ENCODE data around the gene PTPRU.

The PTPRU gene

GRCh38 chr1:29235955-29236711 lies at the start of gene PTPRU:
TSS of gene PTPRU (plus strand) at chr1:29236522. CDS start at chr1:29236645, 123 bp downstream.
- peak; percentile 67 for DNase-seq
- in situ Hi-C loops (cut with HindIII; ENCODE audit: low pct_ligation_motif_present, low pct_unique_long_range_greater_than_20kb, low sequenced_read_pairs) = no loop called here

DNA sequence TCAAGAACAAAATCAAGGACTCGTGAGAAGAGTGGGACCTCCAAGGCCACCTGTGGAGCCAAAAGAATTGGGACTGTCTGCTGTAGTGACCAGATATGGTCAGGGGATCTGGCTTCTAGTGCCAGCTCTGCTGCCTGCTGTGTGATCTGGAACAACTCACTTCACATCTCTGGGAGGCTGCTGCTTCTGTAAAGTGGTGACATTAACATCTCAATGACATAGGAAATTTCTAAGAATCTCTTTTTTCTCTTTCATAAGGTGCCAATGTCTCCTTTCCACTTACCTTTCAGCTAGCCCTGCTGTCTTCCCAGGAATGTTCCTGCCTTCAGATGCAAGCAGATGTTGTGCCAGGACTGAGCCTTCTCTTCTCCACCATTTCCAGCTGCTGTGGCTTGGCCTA lies 49.6 kb upstream of the PTPRU start:
- in situ Hi-C loops (cut with HindIII; ENCODE audit: low pct_ligation_motif_present, low pct_unique_long_range_greater_than_20kb, low sequenced_read_pairs) = no loop called here

GRCh38 chr1:29190718-29191117 lies 45.6 kb upstream of the PTPRU start:
- DNase-seq = no peak
- in situ Hi-C loops (cut with HindIII; ENCODE audit: low pct_ligation_motif_present, low pct_unique_long_range_greater_than_20kb, low sequenced_read_pairs) = no loop called here

More for the DNA sequence above, 49.6 kb upstream of the PTPRU start:
- DNase-seq = no peak

DNA sequence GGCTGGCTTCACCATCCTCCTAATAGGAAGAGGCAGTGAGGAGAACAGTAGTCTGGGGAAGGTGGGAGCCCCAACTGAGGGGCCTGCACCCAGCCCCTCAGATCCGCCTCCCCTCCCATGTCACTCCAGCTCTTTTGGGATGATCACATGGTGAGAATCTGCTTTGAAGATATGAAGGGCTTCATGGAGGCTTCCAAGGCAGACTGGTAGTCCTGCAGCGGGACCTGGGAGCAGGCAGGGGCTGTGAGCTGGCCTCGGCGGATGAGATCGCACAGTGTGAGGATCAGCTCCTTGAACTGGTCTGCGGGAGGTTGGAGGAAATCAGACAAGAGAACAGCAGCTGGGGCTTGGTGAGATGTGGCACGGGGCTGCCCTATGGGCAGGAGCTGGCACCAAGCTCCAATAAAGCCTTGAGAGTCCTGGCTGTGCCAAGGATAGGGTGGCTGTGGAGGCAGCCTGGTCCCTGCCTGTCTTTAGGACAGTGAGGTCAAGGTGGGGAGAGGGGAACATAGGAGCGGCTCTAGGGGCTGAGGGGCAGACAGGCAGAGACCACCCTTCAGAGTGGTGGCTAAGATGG lies 42.4 kb upstream of the PTPRU start:
- in situ Hi-C loops (cut with HindIII; ENCODE audit: low pct_ligation_motif_present, low pct_unique_long_range_greater_than_20kb, low sequenced_read_pairs) = no loop called here

GRCh38 chr1:29195881-29196291 lies 40.4 kb upstream of the PTPRU start:
- in situ Hi-C loops (cut with HindIII; ENCODE audit: low pct_ligation_motif_present, low pct_unique_long_range_greater_than_20kb, low sequenced_read_pairs) = no loop called here
- no peak for DNase-seq

More for the DNA sequence above, 42.4 kb upstream of the PTPRU start:
- no peak for DNase-seq

- in situ Hi-C loops (cut with HindIII; ENCODE audit: low pct_ligation_motif_present, low pct_unique_long_range_greater_than_20kb, low sequenced_read_pairs) = no loop called here
- DNase-seq = no peak
These were observed 39.3 kb upstream of the PTPRU start for GRCh38 chr1:29196863-29197589.

DNA sequence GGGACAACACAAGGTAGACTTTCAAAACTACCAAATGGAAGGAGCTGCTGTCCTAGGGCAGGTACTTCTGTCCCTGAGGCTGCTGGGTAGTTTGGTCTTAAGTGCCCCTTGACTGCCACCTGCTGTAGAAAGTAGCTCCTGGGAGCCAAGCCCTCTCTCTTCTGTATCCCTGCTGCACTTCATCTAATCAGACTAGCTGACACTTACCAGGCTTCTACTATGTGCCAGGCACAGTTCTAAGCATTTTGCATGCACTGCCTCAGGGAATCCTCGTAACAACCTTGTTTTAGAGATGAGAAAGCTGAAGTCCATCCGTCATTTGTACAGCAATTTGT lies 38.8 kb upstream of the PTPRU start:
- DNase-seq = peak; percentile 51
- in situ Hi-C loops (cut with HindIII; ENCODE audit: low pct_ligation_motif_present, low pct_unique_long_range_greater_than_20kb, low sequenced_read_pairs) = no loop called here

DNA sequence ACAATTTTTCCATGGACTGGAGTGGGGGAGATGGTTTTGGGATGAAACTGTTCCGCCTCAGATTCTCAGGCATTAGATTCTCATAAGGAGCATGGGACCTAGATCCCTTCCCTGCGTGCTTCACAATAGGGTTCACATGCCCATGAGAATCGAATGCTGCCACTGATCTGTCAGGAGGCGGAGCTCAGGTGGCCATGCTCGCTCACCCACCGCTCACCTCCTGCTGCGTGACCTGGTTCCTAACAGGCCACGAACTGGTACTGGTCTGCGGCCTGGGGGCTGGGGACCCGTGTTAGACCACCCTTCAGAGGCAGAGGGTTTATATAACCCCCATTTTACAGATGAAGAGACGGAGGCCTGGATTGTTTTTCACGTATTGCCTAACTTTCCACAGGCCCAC lies 38.3 kb upstream of the PTPRU start:
- DNase-seq = no peak
- in situ Hi-C loops (cut with HindIII; ENCODE audit: low pct_ligation_motif_present, low pct_unique_long_range_greater_than_20kb, low sequenced_read_pairs) = no loop called here

- no peak for DNase-seq
- in situ Hi-C loops (cut with HindIII; ENCODE audit: low pct_ligation_motif_present, low pct_unique_long_range_greater_than_20kb, low sequenced_read_pairs) = no loop called here
These were observed 35.3 kb upstream of the PTPRU start for GRCh38 chr1:29200906-29201594.

GRCh38 chr1:29201595-29202051 lies 34.7 kb upstream of the PTPRU start:
- in situ Hi-C loops (cut with HindIII; ENCODE audit: low pct_ligation_motif_present, low pct_unique_long_range_greater_than_20kb, low sequenced_read_pairs) = no loop called here
- DNase-seq = no peak

DNA sequence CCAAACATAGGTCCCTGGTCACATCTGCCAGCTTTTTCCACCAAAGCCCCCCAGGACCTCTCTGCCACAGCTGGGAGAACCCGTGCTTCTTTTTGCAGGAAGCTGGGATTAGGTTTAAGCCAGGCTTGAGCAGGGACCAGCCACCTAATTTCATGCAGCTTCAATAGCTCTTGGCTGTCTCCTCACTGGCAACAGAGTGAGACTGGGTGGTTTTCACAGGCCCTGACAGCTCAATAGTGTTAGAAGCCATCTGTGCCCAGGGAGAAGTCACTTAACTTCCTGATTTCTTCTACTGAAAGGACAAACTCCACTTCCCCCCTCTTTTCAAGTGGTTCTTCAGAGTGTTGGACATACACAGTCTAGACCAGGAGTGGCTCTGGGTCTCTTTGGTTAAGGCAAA lies 34.3 kb upstream of the PTPRU start:
- in situ Hi-C loops (cut with HindIII; ENCODE audit: low pct_ligation_motif_present, low pct_unique_long_range_greater_than_20kb, low sequenced_read_pairs) = no loop called here
- DNase-seq = no peak

GRCh38 chr1:29202584-29203340 lies 33.6 kb upstream of the PTPRU start:
- in situ Hi-C loops (cut with HindIII; ENCODE audit: low pct_ligation_motif_present, low pct_unique_long_range_greater_than_20kb, low sequenced_read_pairs) = no loop called here
- DNase-seq = peak; percentile 95

DNA sequence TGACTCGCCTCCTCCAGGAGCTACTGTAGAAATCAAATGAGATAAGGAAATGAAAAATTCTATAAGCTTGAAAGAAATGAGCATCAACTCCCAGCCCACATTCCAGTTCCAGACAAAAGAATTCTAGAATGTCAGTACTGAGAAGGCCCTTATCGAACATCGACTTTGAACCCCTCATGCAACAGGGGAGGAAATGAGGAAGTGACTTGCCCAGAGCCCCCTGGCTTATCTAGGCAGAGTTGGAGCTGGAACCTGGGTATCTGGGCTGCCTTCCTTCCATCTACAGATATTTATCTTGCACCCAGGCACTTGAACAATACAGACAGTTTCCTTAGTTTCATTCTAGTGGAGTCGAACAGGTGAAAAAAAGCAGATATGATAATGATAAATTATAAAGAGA lies 27.9 kb upstream of the PTPRU start:
- no peak for DNase-seq
- in situ Hi-C loops (cut with HindIII; ENCODE audit: low pct_ligation_motif_present, low pct_unique_long_range_greater_than_20kb, low sequenced_read_pairs) = no loop called here

DNA sequence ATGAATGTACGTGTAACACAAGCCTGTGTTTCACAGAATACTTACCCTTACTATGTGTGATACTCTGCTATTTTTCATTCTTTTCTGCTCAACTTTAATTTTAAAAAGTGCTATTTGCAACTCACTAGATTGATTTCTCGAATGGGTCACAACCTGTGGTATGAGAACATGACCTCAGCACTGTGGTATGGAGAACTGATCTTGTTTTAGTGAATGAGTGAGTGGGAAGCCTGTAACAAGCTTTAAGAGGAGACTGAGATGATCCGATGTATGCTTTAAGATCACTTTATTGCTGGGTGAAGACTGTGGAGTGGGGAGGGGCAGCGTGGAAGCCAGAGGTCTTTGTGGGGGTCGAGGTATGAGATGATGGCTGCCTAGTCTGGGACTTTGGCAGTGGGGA lies 27.1 kb upstream of the PTPRU start:
- DNase-seq = no peak
- in situ Hi-C loops (cut with HindIII; ENCODE audit: low pct_ligation_motif_present, low pct_unique_long_range_greater_than_20kb, low sequenced_read_pairs) = no loop called here

GRCh38 chr1:29210278-29211085 lies 25.8 kb upstream of the PTPRU start:
- in situ Hi-C loops (cut with HindIII; ENCODE audit: low pct_ligation_motif_present, low pct_unique_long_range_greater_than_20kb, low sequenced_read_pairs) = no loop called here
- DNase-seq = no peak

- in situ Hi-C loops (cut with HindIII; ENCODE audit: low pct_ligation_motif_present, low pct_unique_long_range_greater_than_20kb, low sequenced_read_pairs) = no loop called here
- no peak for DNase-seq
These were observed 25.0 kb upstream of the PTPRU start for GRCh38 chr1:29211086-29212030.

- DNase-seq = no peak
These were observed 23.3 kb upstream of the PTPRU start for GRCh38 chr1:29213055-29213454.

More at GRCh38 chr1:29213055-29213454, 23.3 kb upstream of the PTPRU start:
- in situ Hi-C loops (cut with HindIII; ENCODE audit: low pct_ligation_motif_present, low pct_unique_long_range_greater_than_20kb, low sequenced_read_pairs) = no loop called here
